Spinal cord (tissue), 10 donors: ENCODE measurements around the gene CACNA1E. TPM values are rescaled to one million over a fixed set of nuclear protein-coding genes. Genes with fewer than 3 reads are reported as not detected.

ENCODE experiments used
- DNase-seq, 6 donors: peaks; one replicate each; pipeline versions ENCODE4 v3.0.0 to v3.0.0-alpha.2; 2013 to 2015; ENCODE audit warnings: low spot score in 6 of 6, low read depth in 4 of 6
- H3K27ac ChIP-seq: one replicate; pipeline ENCODE4 v1.5.1; 2013; ENCODE audit warnings: low read depth, low read length, control low read depth
- H3K27me3 ChIP-seq: one replicate; pipeline ENCODE4 v1.6.1; 2013; ENCODE audit warnings: low read length; ENCODE audit not compliant: control insufficient read depth, insufficient read depth
- H3K36me3 ChIP-seq: one replicate; pipeline ENCODE4 v1.6.1; 2013; ENCODE audit warnings: low read length; ENCODE audit not compliant: control insufficient read depth, insufficient read depth
- H3K4me1 ChIP-seq: one replicate; pipeline ENCODE4 v1.6.1; 2013; ENCODE audit warnings: low read length; ENCODE audit not compliant: control insufficient read depth, insufficient read depth
- H3K4me3 ChIP-seq: one replicate; pipeline ENCODE4 v1.5.1; 2013; ENCODE audit warnings: low read depth, low read length, control low read depth
- H3K9me3 ChIP-seq: one replicate; pipeline ENCODE4 v1.6.1; 2013; ENCODE audit warnings: low read length; ENCODE audit not compliant: control insufficient read depth, insufficient read depth
- WGBS: methylation state at CpG from one replicate; pipeline ENCODE4 v1.1.5; 2013; ENCODE audit warnings: missing lambda C conversion rate; ENCODE audit not compliant: insufficient coverage; 5-methylcytosine and 5-hydroxymethylcytosine counted together
- polyA plus RNA-seq, 2 donors: library from polyadenylated mRNA; unstranded; fragments of 120-200 nt; gene quantifications; one replicate each; pipeline ENCODE4 v1.2.1, GENCODE V29; 2013; ENCODE audit not compliant: insufficient read length in 2 of 2
- total RNA-seq, 2 donors: library from RNA; depleted of rRNA in 1 of 2; stranded (reverse); fragments of 120-200 nt in 1 of 2; fragments of >200 nt in 1 of 2; gene quantifications; one replicate each; pipeline versions ENCODE4 v1.2.3 to v1.2.4, GENCODE V29; 2013 to 2014
- donor health status: healthy.

CACNA1E gene
- total and polyA plus RNA-seq, 4 donors = 17.2 to 53.7 (median 37.0) TPM

GRCh38 chr1:181482001-181482430, 1.3 kb upstream of the CACNA1E start:
- Histone ChIP-seq H3K27me3 (peaks cover 35% of the 10 kb centered on the region), H3K36me3 (no peaks in the 10 kb centered on the region), H3K4me3 (peak overlapping the region; percentile 14), H3K4me1 (peaks cover 37% of the 10 kb centered on the region), H3K9me3 (no peaks in the 10 kb centered on the region), H3K27ac (no peak overlapping the region)
- WGBS = 16% methylated on average over 36 of the region's 36 CpGs
- no peak for DNase-seq

GRCh38 chr1:181482521-181483284, 614 bp upstream of the CACNA1E start:
- under 1% methylated on average over 46 of the region's 62 CpGs for WGBS

GRCh38 chr1:181484821-181485220, 1.5 kb downstream of the CACNA1E start:
- Histone ChIP-seq H3K4me1 (peaks cover 37% of the 10 kb centered on the region), H3K27me3 (peaks cover 35% of the 10 kb centered on the region), H3K9me3 (no peaks in the 10 kb centered on the region), H3K4me3 (peak overlapping the region; percentile 57), H3K36me3 (no peaks in the 10 kb centered on the region), H3K27ac (peak overlapping the region; percentile 59)
- 38% methylated on average over 1 of the region's 2 CpGs for WGBS
- DNase-seq = peak in 2 of 6 donors; percentile 36 to 74

More at GRCh38 chr1:181482521-181483284, 614 bp upstream of the CACNA1E start:
- H3K27ac ChIP-seq = no peak overlapping the region
- H3K4me1 ChIP-seq = peaks cover 37% of the 10 kb centered on the region
- no peaks in the 10 kb centered on the region for H3K9me3 ChIP-seq
- peak overlapping the region; percentile 57 for H3K4me3 ChIP-seq
- peaks cover 35% of the 10 kb centered on the region for H3K27me3 ChIP-seq
- peak in 4 of 6 donors; percentile 45 to 91 (median 74) for DNase-seq
- H3K36me3 ChIP-seq = no peaks in the 10 kb centered on the region

GRCh38 chr1:181485287-181486097, 2.2 kb downstream of the CACNA1E start:
- H3K27ac ChIP-seq = peak overlapping the region; percentile 59
- DNase-seq = peak in 4 of 6 donors; percentile 48 to 97 (median 81)
- peaks cover 37% of the 10 kb centered on the region for H3K4me1 ChIP-seq
- no peaks in the 10 kb centered on the region for H3K9me3 ChIP-seq
- under 1% methylated on average over 39 of the region's 42 CpGs for WGBS
- no peaks in the 10 kb centered on the region for H3K36me3 ChIP-seq
- peaks cover 35% of the 10 kb centered on the region for H3K27me3 ChIP-seq
- peak overlapping the region; percentile 57 for H3K4me3 ChIP-seq

GRCh38 chr1:181486098-181486420, 2.7 kb downstream of the CACNA1E start:
- Histone ChIP-seq H3K27ac (peak overlapping the region; percentile 59), H3K9me3 (no peaks in the 10 kb centered on the region), H3K36me3 (no peaks in the 10 kb centered on the region), H3K27me3 (peaks cover 35% of the 10 kb centered on the region), H3K4me3 (peak overlapping the region; percentile 57), H3K4me1 (peaks cover 37% of the 10 kb centered on the region)
- WGBS = 1% methylated on average over 8 of the region's 8 CpGs
- DNase-seq = peak in 1 of 6 donors; percentile 94

GRCh38 chr1:181488866-181489265, 5.5 kb downstream of the CACNA1E start:
- no peak overlapping the region for H3K4me3 ChIP-seq
- 50% methylated on average over 1 of the region's 1 CpG for WGBS

GRCh38 chr1:181490276-181490675, 7.0 kb downstream of the CACNA1E start:
- Histone ChIP-seq H3K4me1 (peaks cover 9% of the 10 kb centered on the region), H3K4me3 (no peak overlapping the region), H3K36me3 (no peaks in the 10 kb centered on the region), H3K27ac (no peak overlapping the region), H3K27me3 (peaks cover 8% of the 10 kb centered on the region), H3K9me3 (no peaks in the 10 kb centered on the region)
- DNase-seq = no peak
- WGBS = 52% methylated on average over 2 of the region's 2 CpGs

More at GRCh38 chr1:181488866-181489265, 5.5 kb downstream of the CACNA1E start:
- Histone ChIP-seq H3K27ac (no peak overlapping the region), H3K36me3 (no peaks in the 10 kb centered on the region), H3K9me3 (no peaks in the 10 kb centered on the region), H3K27me3 (peaks cover 19% of the 10 kb centered on the region), H3K4me1 (peaks cover 22% of the 10 kb centered on the region)
- DNase-seq = no peak

- H3K27ac ChIP-seq = no peak overlapping the region
- H3K36me3 ChIP-seq = no peaks in the 10 kb centered on the region
- H3K4me3 ChIP-seq = no peak overlapping the region
- no peaks in the 10 kb centered on the region for H3K9me3 ChIP-seq
- peaks cover under 1% of the 10 kb centered on the region for H3K27me3 ChIP-seq
- WGBS = 64% methylated on average over 4 of the region's 8 CpGs
- peaks cover 2% of the 10 kb centered on the region for H3K4me1 ChIP-seq
- DNase-seq = peak in 1 of 6 donors; percentile 36
Measured at GRCh38 chr1:181490740-181491712, 7.7 kb downstream of the CACNA1E start.

GRCh38 chr1:181493166-181493565, 9.8 kb downstream of the CACNA1E start:
- Histone ChIP-seq H3K4me1 (no peaks in the 10 kb centered on the region), H3K27me3 (no peaks in the 10 kb centered on the region), H3K36me3 (no peaks in the 10 kb centered on the region), H3K27ac (no peak overlapping the region), H3K4me3 (no peak overlapping the region), H3K9me3 (no peaks in the 10 kb centered on the region)
- no CpG with 5 or more reads among the region's 3 CpGs for WGBS
- peak in 1 of 6 donors; percentile 20 for DNase-seq
